ENCODE measurements around the gene DIS3L2. TPM values are rescaled to one million over a fixed set of nuclear protein-coding genes. Genes with fewer than 3 reads are reported as not detected.

The DIS3L2 gene
- total and polyA plus RNA-seq, 2 of the 8 experiments (the other 6 are each of a cell fraction or from before 2014, with no cell fraction given) = 11.5 to 21.6 TPM

GRCh38 chr2:232385660-232386489, 424.4 kb downstream of the DIS3L2 start:
- no peak overlapping the region for H2BK20ac ChIP-seq (ENCODE audit: low read length)
- no peaks in the 10 kb centered on the region for H3K79me1 ChIP-seq (ENCODE audit: low read depth, low read length)
- H3K4me1 ChIP-seq (replicated peaks in 1 of 4; ENCODE audit: control insufficient read depth in 3 of 4, insufficient read depth in 4 of 4, low read length in 3 of 4) = peaks cover 5 to 32% (median 15%) of the 10 kb centered on the region in 4 experiments
- H2BK5ac ChIP-seq (ENCODE audit: low read depth, low read length) = no peak overlapping the region
- no peak overlapping the region for H2BK120ac ChIP-seq (replicated peaks; ENCODE audit: low read depth, low read length)
- peak overlapping the region; percentile 97 for H2BK12ac ChIP-seq (ENCODE audit: low read depth, low read length)
- H3K4me3 ChIP-seq (ENCODE audit: extremely low read depth in 1 of 4, insufficient read depth in 2 of 4, low read depth in 3 of 4, low read length in 4 of 4) = peak overlapping the region; percentile 55 to 65 (median 63)
- H4K20me1 ChIP-seq (replicated peaks in 1 of 2; ENCODE audit: control insufficient read depth in 1 of 2, insufficient read depth in 2 of 2, low read length in 2 of 2) = peaks cover 0 to 4% of the 10 kb centered on the region in 2 experiments
- ChIA-PET POLR2A (ENCODE audit: partially characterized antibody) (interaction anchor here (0.8 to 5.0 kb wide), 13 partner anchors 8 to 104 kb away, joined by 3 to 57 read pairs (median 3); no protein-coding TSS in a partner anchor), CTCF (ENCODE audit: partially characterized antibody) (interaction anchor here (0.8 to 2.8 kb wide), 19 partner anchors 10 to 484 kb away, joined by 3 to 23 read pairs (median 6); no protein-coding TSS in a partner anchor)
- FAIRE-seq (peak; percentile 39), DNase-seq (ENCODE audit: low read depth in 1 of 2, low spot score in 2 of 2) (no peak)
- H2BK15ac ChIP-seq (ENCODE audit: low read length) = no peak overlapping the region
- H3K9ac ChIP-seq (replicated peaks in 1 of 4; ENCODE audit: extremely low read depth in 1 of 4, low read depth in 3 of 4, low read length in 3 of 4) = no peak overlapping the region
- no peak overlapping the region for H3K14ac ChIP-seq (ENCODE audit: insufficient read length)
- H2AFZ ChIP-seq (ENCODE audit: low read length) = no peak overlapping the region
- H4K8ac ChIP-seq (ENCODE audit: extremely low read depth, insufficient read depth, low read length) = no peak overlapping the region
- H3K56ac ChIP-seq (replicated peaks; ENCODE audit: insufficient read length, low read depth, low read length) = peak overlapping the region; percentile 25
- H3K27ac ChIP-seq (ENCODE audit: low read depth, low read length) = no peak overlapping the region
- H4K5ac ChIP-seq (ENCODE audit: insufficient read length, low read depth, low read length) = no peak overlapping the region
- 33% methylated on average over 24 of the region's 24 CpGs; no CpG with 5 or more reads in 1 of the 2 experiments for WGBS, 2 experiments (ENCODE audit: extremely low coverage in 1 of 2, insufficient coverage in 1 of 2, insufficient read length in 1 of 2, insufficient replicate concordance in 2 of 2, low coverage in 1 of 2, low lambda C conversion rate in 2 of 2, missing lambda C conversion rate in 1 of 2)
- peaks cover 22 to 66% (median 66%) of the 10 kb centered on the region in 4 experiments for H3K27me3 ChIP-seq (replicated peaks in 1 of 4; ENCODE audit: control insufficient read depth in 3 of 4, extremely low read depth in 1 of 4, insufficient read depth in 3 of 4, low read length in 3 of 4)
- H4K91ac ChIP-seq (replicated peaks; ENCODE audit: insufficient read length, low read length) = no peak overlapping the region
- H3K23me2 ChIP-seq (ENCODE audit: low read depth, low read length) = peaks cover 29% of the 10 kb centered on the region; the same call in 1 of the 2 replicates
- H3K18ac ChIP-seq (ENCODE audit: extremely low read depth, low read length) = peak overlapping the region; percentile 19
- TF ChIP-seq RAD21 (IDR thresholded peaks at IDR 0.05 in 1 of 2, conservative IDR thresholded peaks at IDR 0.05 in 1 of 2; ENCODE audit: low read depth in 2 of 2, low read length in 2 of 2) (0 out of 4 replicates have a peak, but pooled peaks of 1 of the 2 experiments have one; percentile 2), E2F6 (IDR thresholded peaks at IDR 0.05) (no peak), MAFK (IDR thresholded peaks at IDR 0.05; ENCODE audit: low read depth, low read length) (no peak), TEAD4 (IDR thresholded peaks at IDR 0.05; ENCODE audit: low read depth, low read length) (peak; percentile 62; the same call in 1 of the 2 replicates)
- peak overlapping the region; percentile 78 to 96 for H3K4me2 ChIP-seq (ENCODE audit: insufficient read depth in 1 of 2, low read depth in 2 of 2, low read length in 2 of 2)
- H3K23ac ChIP-seq (ENCODE audit: insufficient read length) = no peak overlapping the region
- H3K4ac ChIP-seq (replicated peaks; ENCODE audit: insufficient read length, low read depth, low read length) = no peak overlapping the region
- H2AK5ac ChIP-seq (ENCODE audit: low read depth, low read length) = no peak overlapping the region
- H3K79me2 ChIP-seq (ENCODE audit: control insufficient read depth in 1 of 2, insufficient read depth in 2 of 2, low read length in 2 of 2) = no peaks in the 10 kb centered on the region
- H3K9me3 ChIP-seq (ENCODE audit: insufficient read depth in 2 of 2, low read depth in 1 of 2, low read length in 1 of 2) = no peaks in the 10 kb centered on the region
- H3K36me3 ChIP-seq (ENCODE audit: control insufficient read depth in 2 of 4, insufficient read depth in 4 of 4, low read length in 3 of 4) = no peaks in the 10 kb centered on the region; a peak in 1 of 8 replicates

Measured in H1 (cell line).